Loucy (cell line): Measurements from ENCODE around the gene INAFM2.

Experiments used
- CTCF ChIP-seq: fragments of 200-600 bp; sonication (generic); conservative IDR thresholded peaks from 2 replicates; pipeline ENCODE4 v1.5.1; 2014; ENCODE audit warnings: mild to moderate bottlenecking, antibody characterized with exemption, low read length
- EZH2phosphoT487 ChIP-seq: fragments of 200-600 bp; IDR thresholded peaks from 2 replicates; pipeline ENCODE4 v1.6.1; 2018; ENCODE audit warnings: antibody characterized with exemption, mild to moderate bottlenecking, moderate library complexity, borderline replicate concordance

GRCh38 chr15:40342416-40343320 is 19.2 kb downstream of the INAFM2 start:
- TF ChIP-seq CTCF (no peak), EZH2phosphoT487 (no peak)
